Effector CD4-positive, alpha-beta T cell (primary cell): ENCODE results near the gene NR0B2. TPM values are rescaled to one million over a fixed set of nuclear protein-coding genes. Genes with fewer than 3 reads are reported as not detected.
"Not testable (repeated sequence)": the region's sequence is repeated elsewhere in the genome, so short reads cannot be mapped to it uniquely, and the experiment has no call there.

Source experiments
- DNase-seq: peaks from one replicate; pipeline ENCODE4 v3.0.0-alpha.2; 2020
- total RNA-seq: gene quantifications from one replicate; lab custom pipeline; 2026; lab: John Stamatoyannopoulos, UW

NR0B2 gene, protein sequence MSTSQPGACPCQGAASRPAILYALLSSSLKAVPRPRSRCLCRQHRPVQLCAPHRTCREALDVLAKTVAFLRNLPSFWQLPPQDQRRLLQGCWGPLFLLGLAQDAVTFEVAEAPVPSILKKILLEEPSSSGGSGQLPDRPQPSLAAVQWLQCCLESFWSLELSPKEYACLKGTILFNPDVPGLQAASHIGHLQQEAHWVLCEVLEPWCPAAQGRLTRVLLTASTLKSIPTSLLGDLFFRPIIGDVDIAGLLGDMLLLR
- total RNA-seq = not detected

GRCh38 chr1:26913754-26914619, at the start of gene NR0B2:
Gene NR0B2 (minus strand): TSS chr1:26913975. CDS start chr1:26913940, 35 bp downstream.
- DNase-seq = no peak

GRCh38 chr1:26961826-26962225, 48.1 kb upstream of the NR0B2 start:
- DNase-seq = no peak

DNA sequence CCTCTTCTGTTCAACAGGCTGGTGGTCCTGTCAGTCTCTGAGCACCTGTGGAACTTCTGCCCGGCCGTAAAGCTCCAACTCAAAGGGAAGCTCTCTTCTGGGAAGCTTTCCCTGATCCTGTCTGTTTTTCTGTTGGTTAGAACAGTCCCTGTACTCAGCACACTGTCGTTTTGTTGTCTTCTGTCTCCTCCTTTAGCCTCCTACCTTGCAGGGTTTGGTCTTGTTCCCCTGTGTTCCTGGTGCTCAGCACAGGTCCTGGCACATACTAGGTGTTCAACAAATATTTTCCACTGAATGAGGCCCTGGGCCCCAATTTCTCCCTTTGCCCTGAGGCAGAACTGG, 46.8 kb upstream of the NR0B2 start:
- DNase-seq = no peak

DNA sequence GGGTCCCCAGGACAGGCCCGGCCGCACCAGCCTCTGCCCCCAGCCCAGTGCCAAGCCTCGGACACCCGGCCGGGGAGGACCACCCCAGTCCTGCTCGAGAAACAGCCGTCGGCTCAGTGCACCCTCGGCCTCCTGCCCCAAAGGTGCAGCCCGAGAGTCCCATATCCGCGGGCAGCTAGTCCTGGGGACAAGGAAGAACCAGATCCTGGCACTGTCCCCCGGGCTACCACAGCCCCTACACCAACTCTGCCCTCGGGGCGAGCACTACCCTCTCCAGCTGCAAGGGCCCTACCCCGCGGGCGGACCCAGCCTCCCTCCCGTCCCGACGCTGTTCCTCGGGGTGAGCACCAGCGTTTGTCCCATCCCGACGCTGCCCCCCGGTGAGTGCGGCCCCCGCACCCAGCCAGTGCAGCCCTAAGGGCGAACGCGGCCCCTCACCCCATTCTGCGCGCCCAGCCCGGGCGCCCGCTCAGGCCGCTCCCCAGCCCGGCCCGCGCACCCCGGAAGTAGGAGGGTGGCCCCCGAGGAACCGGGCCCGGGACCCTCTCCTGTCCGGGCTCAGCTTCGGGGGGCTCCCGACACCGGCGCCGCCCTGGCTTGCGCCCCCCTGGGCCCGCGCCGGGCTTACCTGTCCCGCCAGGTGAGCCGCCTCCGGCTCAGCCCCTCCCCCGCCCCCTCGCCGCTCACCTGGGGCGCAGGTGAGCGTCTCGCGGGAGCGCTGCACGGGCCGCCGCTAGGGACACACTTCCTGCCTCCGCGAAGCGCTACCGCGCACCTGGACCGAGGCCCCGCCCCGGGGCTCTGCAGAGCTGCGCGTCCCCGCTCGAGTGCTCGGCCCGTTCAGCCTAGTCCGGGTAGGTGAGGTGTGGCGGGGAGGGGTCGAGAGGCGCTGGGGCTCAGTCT, 46.2 kb upstream of the NR0B2 start, which contains the start of gene KDF1:
Gene KDF1 (minus strand): TSS at position 747 of the 903 bp plus-strand sequence. CDS start 8,088 bp downstream, outside the sequence.
- DNase-seq = peak; percentile 45

- DNase-seq = no peak
Observed at GRCh38 chr1:26959270-26959669, 45.5 kb upstream of the NR0B2 start.

DNA sequence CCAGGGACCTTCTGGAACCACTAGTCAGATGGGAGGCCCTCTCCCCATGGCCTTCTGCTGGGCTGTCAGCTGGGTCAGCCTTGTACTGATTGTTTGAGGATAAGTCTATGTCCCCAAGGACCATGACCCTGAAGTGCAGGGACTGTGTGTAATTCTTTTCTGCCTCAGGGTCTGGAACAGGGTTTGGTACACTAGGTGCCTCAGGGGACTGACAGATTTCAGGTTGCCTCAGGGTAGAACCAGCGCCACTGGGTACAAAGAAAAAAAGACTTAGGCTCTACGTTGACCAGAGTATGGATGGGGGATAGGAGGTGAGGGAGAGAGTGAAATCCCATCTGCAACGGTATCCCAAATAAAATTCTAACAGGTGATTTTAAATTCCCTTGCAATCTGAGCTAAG, 43.5 kb upstream of the NR0B2 start:
- no peak for DNase-seq

GRCh38 chr1:26956321-26956720, 42.5 kb upstream of the NR0B2 start:
- DNase-seq = no peak

GRCh38 chr1:26953374-26953773, 39.6 kb upstream of the NR0B2 start:
- DNase-seq = no peak

GRCh38 chr1:26951821-26952497, 38.2 kb upstream of the NR0B2 start:
- DNase-seq = no peak

- DNase-seq = no peak
Observed at GRCh38 chr1:26951216-26951615, 37.4 kb upstream of the NR0B2 start.

GRCh38 chr1:26950602-26951001, 36.8 kb upstream of the NR0B2 start:
- no peak for DNase-seq

DNA sequence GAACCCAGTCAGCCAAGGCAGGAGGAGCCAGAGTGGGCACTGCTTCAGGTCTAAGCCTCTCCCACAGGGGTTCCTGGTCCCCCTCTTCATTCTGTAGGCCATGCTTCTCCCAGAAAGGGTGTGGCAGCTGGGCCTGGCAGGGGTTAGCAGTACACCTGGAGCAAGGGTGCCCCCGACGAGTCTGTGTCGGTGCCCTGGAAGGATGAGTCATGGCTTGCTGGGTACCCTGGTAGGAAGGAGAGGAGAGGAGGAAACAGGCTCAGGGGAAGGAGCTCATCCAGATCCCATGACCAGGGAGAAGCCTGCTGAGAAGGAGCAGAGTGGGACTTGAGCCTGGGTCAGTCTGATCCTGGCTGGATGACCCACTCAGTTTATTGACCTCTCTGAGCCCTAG, 36.1 kb upstream of the NR0B2 start:
- DNase-seq = no peak

GRCh38 chr1:26949266-26949925, 35.6 kb upstream of the NR0B2 start:
- DNase-seq = no peak

GRCh38 chr1:26948725-26949057, 34.9 kb upstream of the NR0B2 start:
- DNase-seq = not testable (repeated sequence)

DNA sequence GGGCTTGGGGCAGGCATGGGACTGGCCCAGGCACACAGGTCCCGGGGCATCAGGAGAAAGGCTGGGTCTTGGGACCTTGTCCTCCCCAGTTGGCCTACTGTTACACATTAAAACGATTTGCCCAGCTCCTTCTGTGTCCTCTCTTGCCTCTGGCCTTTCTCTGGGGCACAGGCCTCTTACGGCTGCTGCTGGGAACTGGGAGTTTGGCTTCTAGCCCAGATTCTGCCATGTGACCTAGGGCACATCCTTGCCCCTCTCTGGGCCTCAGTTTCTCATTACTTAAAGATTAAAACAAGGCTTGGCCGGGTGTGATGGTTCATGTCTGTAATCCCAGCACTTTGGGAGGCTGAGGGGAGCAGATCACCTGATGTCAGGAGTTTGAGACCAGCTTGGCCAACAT, 32.5 kb upstream of the NR0B2 start:
- DNase-seq = no peak

GRCh38 chr1:26945728-26946127, 32.0 kb upstream of the NR0B2 start:
- DNase-seq = no peak

DNA sequence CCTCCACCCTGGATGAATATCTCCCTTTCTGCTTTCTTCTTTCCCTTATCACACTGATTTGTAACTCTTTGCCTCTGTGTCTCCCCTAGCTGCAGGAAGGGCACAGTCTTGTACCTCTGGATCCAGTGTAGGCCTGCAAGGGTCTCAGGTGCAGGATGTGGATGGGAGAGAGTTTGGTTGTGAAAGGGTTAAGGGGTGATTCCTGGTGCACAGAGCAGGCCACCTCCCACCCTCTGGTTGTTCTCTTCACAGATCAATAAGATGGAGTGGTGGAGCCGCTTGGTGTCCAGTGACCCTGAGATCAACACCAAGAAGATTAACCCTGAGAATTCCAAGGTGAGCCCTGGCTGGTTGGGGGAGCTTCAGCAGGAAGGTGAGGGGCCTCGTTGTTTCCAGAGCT, 31.4 kb upstream of the NR0B2 start:
- DNase-seq = no peak

DNA sequence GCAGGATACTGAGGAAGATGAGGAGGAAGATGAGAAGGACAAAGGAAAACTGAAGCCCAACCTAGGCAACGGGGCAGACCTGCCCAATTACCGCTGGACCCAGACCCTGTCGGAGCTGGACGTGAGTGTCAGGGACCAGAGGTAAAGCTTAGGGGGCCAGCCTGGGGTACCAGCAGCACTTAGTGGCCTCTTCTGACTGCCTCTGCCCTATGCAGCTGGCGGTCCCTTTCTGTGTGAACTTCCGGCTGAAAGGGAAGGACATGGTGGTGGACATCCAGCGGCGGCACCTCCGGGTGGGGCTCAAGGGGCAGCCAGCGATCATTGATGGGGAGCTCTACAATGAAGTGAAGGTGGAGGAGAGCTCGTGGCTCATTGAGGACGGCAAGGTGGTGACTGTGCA, 28.9 kb upstream of the NR0B2 start:
- DNase-seq = no peak

- DNase-seq = no peak
Observed at GRCh38 chr1:26941311-26941710, 27.5 kb upstream of the NR0B2 start.

- no peak for DNase-seq
Observed at GRCh38 chr1:26938659-26939025, 24.9 kb upstream of the NR0B2 start.

DNA sequence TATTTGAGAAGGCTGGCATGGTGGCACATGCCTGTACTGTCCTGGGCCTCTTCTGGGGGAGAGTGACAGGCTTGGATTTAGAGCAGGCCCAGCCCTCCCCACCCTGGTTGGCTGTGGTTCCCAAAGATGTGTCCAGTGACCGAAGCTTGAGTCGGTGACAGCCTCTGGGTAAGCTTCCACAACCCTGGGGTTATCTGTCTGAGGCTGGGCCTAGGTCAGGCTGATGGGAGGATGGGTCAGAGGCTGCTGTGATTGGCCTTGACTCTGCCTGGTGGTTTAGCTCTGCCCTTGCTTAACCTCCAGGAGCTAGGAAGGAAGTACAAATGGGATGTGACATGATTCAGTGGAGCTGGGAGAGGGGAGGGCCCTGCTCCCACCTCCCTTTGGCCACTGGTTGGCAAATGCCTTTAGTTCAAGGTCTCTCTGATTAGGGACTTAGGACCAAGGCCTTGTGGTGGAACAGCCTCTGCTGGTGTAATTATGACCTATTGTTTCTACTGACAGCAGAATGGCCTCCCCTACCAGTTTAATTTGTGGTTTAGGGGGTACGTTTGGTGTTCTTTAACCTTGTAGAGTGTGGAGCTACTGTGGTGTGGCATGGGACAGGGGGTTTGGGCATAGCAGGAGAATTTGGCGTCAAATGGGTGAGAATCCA, 24.4 kb upstream of the NR0B2 start:
- DNase-seq = no peak

- DNase-seq = no peak
Observed at GRCh38 chr1:26936823-26937222, 23.0 kb upstream of the NR0B2 start.
